ENCODE results near the gene PRKAR2B. TPM values are rescaled to one million over a fixed set of nuclear protein-coding genes. Genes with fewer than 3 reads are reported as not detected.

The PRKAR2B gene
- total and polyA plus RNA-seq, 2 of the 4 experiments (the other 2 are of a cell fraction), result 3.0 to 3.1 TPM

GRCh38 chr7:107002529-107002998 is 41.9 kb upstream of the PRKAR2B start:
- ATAC-seq (ENCODE audit: low read depth), result no peak
- Histone ChIP-seq H4K91ac (ENCODE audit: insufficient read depth, low read depth, low read length) (no peak overlapping the region), H2BK15ac (ENCODE audit: low read depth, low read length) (no peak overlapping the region), H3K14ac (replicated peaks; ENCODE audit: low read depth, low read length) (no peak overlapping the region), H3K9me1 (ENCODE audit: insufficient read depth, low read length) (no peaks in the 10 kb centered on the region), H3K4me3 (ENCODE audit: insufficient read depth, low read depth, low read length) (no peak overlapping the region), H3K4me2 (ENCODE audit: low read depth, low read length) (no peak overlapping the region), H4K5ac (ENCODE audit: low read depth, low read length) (no peak overlapping the region), H2BK5ac (ENCODE audit: low read depth, low read length, poor library complexity, severe bottlenecking) (no peak overlapping the region), H3K9ac (ENCODE audit: low read depth, low read length) (no peak overlapping the region), H3K4me1 (ENCODE audit: control insufficient read depth, insufficient read depth, low read length) (no peaks in the 10 kb centered on the region), H4K20me1 (ENCODE audit: insufficient read depth, low read length) (no peaks in the 10 kb centered on the region), H3K36me3 (ENCODE audit: control insufficient read depth, insufficient read depth, low read length) (no peaks in the 10 kb centered on the region), H3K27ac (ENCODE audit: insufficient read depth, low read length) (no peak overlapping the region), H3K9me3 (ENCODE audit: control insufficient read depth, insufficient read depth, low read length) (no peaks in the 10 kb centered on the region), H4K8ac (ENCODE audit: low read depth in 2 of 2, low read length in 2 of 2) (no peak overlapping the region), H3K79me1 (ENCODE audit: low read depth in 1 of 2, low read length in 2 of 2) (no peaks in the 10 kb centered on the region), H3K18ac (ENCODE audit: low read depth, low read length) (no peak overlapping the region), H2AK9ac (replicated peaks; ENCODE audit: low read depth, low read length, poor library complexity) (no peak overlapping the region), H3K27me3 (ENCODE audit: control insufficient read depth, insufficient read depth, low read length) (no peaks in the 10 kb centered on the region), H2AFZ (replicated peaks; ENCODE audit: low read length, poor library complexity) (no peak overlapping the region), H3K23ac (ENCODE audit: low read depth, low read length) (no peak overlapping the region), H3K56ac (ENCODE audit: extremely low read depth, insufficient read depth, low read length) (no peak overlapping the region), H2AK5ac (ENCODE audit: low read depth, low read length) (no peak overlapping the region), H2BK120ac (ENCODE audit: low read depth, low read length) (no peak overlapping the region), H3K4ac (ENCODE audit: low read depth, low read length) (no peak overlapping the region), H2BK20ac (ENCODE audit: low read depth, low read length) (no peak overlapping the region)
- dilution Hi-C loops (cut with HindIII; ENCODE audit: low sequenced_read_pairs, unreplicated experiment), result no loop called here
- WGBS, 2 experiments (ENCODE audit: extremely low coverage in 2 of 2, insufficient read length in 1 of 2), result no CpG with 5 or more reads among the region's 3 CpGs
- ChIA-PET CTCF (interaction anchor here (0.6 kb wide), 1 partner anchor 430 kb away, joined by 3 read pairs; no protein-coding TSS in a partner anchor), POLR2A (ENCODE audit: unreplicated experiment) (no interaction called here)
- no TSS peak for BruUV-seq (replicated peaks)
- in situ Hi-C loops (cut with MboI; ENCODE audit: low sequenced_read_pairs), result no loop called here
- no peak for TF ChIP-seq RFX5 (IDR thresholded peaks at IDR 0.05; ENCODE audit: low read depth, low read length)
- TF ChIP-seq MAFK (IDR thresholded peaks at IDR 0.05; ENCODE audit: low read depth, low read length), result 0 out of 2 replicates have a peak, but pooled peaks have one; percentile 43
- DNase-seq, result no peak
- intact Hi-C loops (cut with micrococcal nuclease), result no loop called here

Data from IMR-90 (cell line).